Stomach (tissue), 9 donors: ENCODE measurements around the gene ACOT7. TPM values are rescaled to one million over a fixed set of nuclear protein-coding genes. Genes with fewer than 3 reads are reported as not detected.
"Not testable (repeated sequence)": the region's sequence is repeated elsewhere in the genome, so short reads cannot be mapped to it uniquely, and the experiment has no call there.

Experiments used
- DNase-seq, 2 donors: peaks; one replicate each; pipeline versions ENCODE4 v3.0.0 to v3.0.0-alpha.2; 2013 to 2019
- H3K27ac ChIP-seq, 5 donors: fragments of 200-600 bp in 4 of 5; sonication (generic) in 4 of 5; one replicate each; pipeline ENCODE4 v1.5.1; 2013 to 2019; ENCODE audit warnings: mild to moderate bottlenecking in 1 of 5, moderate library complexity in 1 of 5
- H3K27me3 ChIP-seq, 3 donors: fragments of 200-600 bp; sonication (generic); one replicate each; pipeline ENCODE4 v1.5.1; 2017 to 2019; ENCODE audit warnings: mixed run types in 1 of 3
- H3K36me3 ChIP-seq, 4 donors: fragments of 200-600 bp; sonication (generic); 1 replicate in 3 of 4; 2 replicates in 1 of 4; pipeline ENCODE4 v1.5.1; 2016 to 2019
- H3K4me1 ChIP-seq, 4 donors: fragments of 200-600 bp; sonication (generic); one replicate each; pipeline ENCODE4 v1.5.1; 2016 to 2019
- H3K4me3 ChIP-seq, 4 donors: fragments of 200-600 bp; sonication (generic) in 3 of 4; one replicate each; pipeline ENCODE4 v1.5.1; 2016 to 2019; ENCODE audit warnings: mild to moderate bottlenecking in 1 of 4
- H3K9me3 ChIP-seq, 4 donors: fragments of 200-600 bp; sonication (generic); one replicate each; pipeline ENCODE4 v1.5.1; 2016 to 2019
- CTCF ChIP-seq, 7 experiments: fragments of 450-650 bp in 4 of 7; fragments of 200-600 bp in 3 of 7; sonication (generic) in 3 of 7; IDR thresholded peaks; one replicate each; pipeline ENCODE4 v1.5.1; 2016 to 2019; ENCODE audit warnings: antibody characterized with exemption in 7 of 7, control low read depth in 2 of 7, mild to moderate bottlenecking in 1 of 7
- EP300 ChIP-seq: sonication (generic); formaldehyde crosslinking; IDR thresholded peaks from one replicate; pipeline ENCODE4 v1.6.1; 2017; ENCODE audit warnings: antibody characterized with exemption
- POLR2A ChIP-seq, 4 donors: fragments of 450-650 bp; IDR thresholded peaks; one replicate each; pipeline ENCODE4 v1.6.1; 2016; ENCODE audit warnings: antibody characterized with exemption in 4 of 4, control low read depth in 2 of 4, mild to moderate bottlenecking in 1 of 4, moderate library complexity in 1 of 4
- POLR2AphosphoS5 ChIP-seq, 3 donors: sonication (generic); formaldehyde crosslinking; IDR thresholded peaks; one replicate each; pipeline ENCODE4 v1.6.1; 2016; ENCODE audit warnings: antibody characterized with exemption in 3 of 3
- WGBS, 5 donors: extraction: QIAGEN DNeasy Blood & Tissue Kit in 3 of 5; methylation state at CpG; one replicate each; pipeline versions ENCODE4 v1.1.5 to v1.1.7; 2013 to 2018; 5-methylcytosine and 5-hydroxymethylcytosine counted together
- intact Hi-C: fragments of 100-400 bp; cut with DNase I; formaldehyde crosslinking; loops from one replicate; pipeline ENCODE4 v1.15.1; 2023; ENCODE audit warnings: low total_unique reads
- polyA plus RNA-seq, 3 donors: library from polyadenylated mRNA; stranded (reverse); fragments of 200-250 nt; gene quantifications; one replicate each; pipeline ENCODE4 v1.2.3, GENCODE V29; 2013
- total RNA-seq, 5 donors: library from RNA; depleted of rRNA; stranded (reverse); fragments of >200 nt; gene quantifications; one replicate each; pipeline versions ENCODE4 v1.1.0 to v1.2.3, GENCODE V29; 2014 to 2016
- donor health status: healthy with polysubstance abuse.
- donor health status: Bipolar disorder and iron deficiency.
- donor health status: healthy.

ACOT7 gene
- total and polyA plus RNA-seq, 8 donors, result 9.4 to 69.8 (median 19.4) TPM; not detected in 1

- H3K4me1 ChIP-seq, result peaks cover 0 to 14% (median 0%) of the 10 kb centered on the region in 4 donors
- intact Hi-C loops, result no loop called here
- H3K4me3 ChIP-seq, result no peak overlapping the region
- peak in 1 of 2 donors; percentile 62 for DNase-seq
- no peaks in the 10 kb centered on the region for H3K27me3 ChIP-seq
- H3K27ac ChIP-seq, result peak overlapping the region in 2 of 5 donors; percentile 17 to 56
- no peak for TF ChIP-seq CTCF (IDR thresholded peaks at IDR 0.05)
- TF ChIP-seq EP300, result no peak
- no peak for TF ChIP-seq POLR2A (IDR thresholded peaks at IDR 0.05)
- no peak for TF ChIP-seq POLR2AphosphoS5 (IDR thresholded peaks at IDR 0.05)
- 53 to 71% (median 63%) methylated on average over 6 of the region's 6 CpGs for WGBS, 5 donors
- H3K9me3 ChIP-seq, result no peaks in the 10 kb centered on the region
- H3K36me3 ChIP-seq, result peaks cover 31 to 64% (median 62%) of the 10 kb centered on the region in 4 donors
These were observed 170.9 kb downstream of the ACOT7 start for GRCh38 chr1:6222636-6223035.

- TF ChIP-seq CTCF (IDR thresholded peaks at IDR 0.05) (no peak), EP300 (no peak), POLR2AphosphoS5 (IDR thresholded peaks at IDR 0.05) (no peak), POLR2A (IDR thresholded peaks at IDR 0.05) (no peak)
- Histone ChIP-seq H3K36me3 (peaks cover 27 to 61% (median 49%) of the 10 kb centered on the region in 4 donors), H3K4me1 (peaks cover 0 to 14% (median 0%) of the 10 kb centered on the region in 4 donors), H3K27me3 (no peaks in the 10 kb centered on the region), H3K27ac (no peak overlapping the region), H3K4me3 (no peak overlapping the region), H3K9me3 (no peaks in the 10 kb centered on the region)
- intact Hi-C loops, result no loop called here
- no peak for DNase-seq
- WGBS, 5 donors, result 78 to 94% (median 94%) methylated on average over 12 of the region's 12 CpGs
These were observed 172.3 kb downstream of the ACOT7 start for GRCh38 chr1:6221210-6221784.

- Histone ChIP-seq H3K36me3 (peaks cover 22 to 61% (median 42%) of the 10 kb centered on the region in 4 donors), H3K27me3 (no peaks in the 10 kb centered on the region), H3K9me3 (no peaks in the 10 kb centered on the region), H3K4me3 (no peak overlapping the region), H3K4me1 (peaks cover 0 to 14% (median 0%) of the 10 kb centered on the region in 4 donors), H3K27ac (no peak overlapping the region)
- intact Hi-C loops, result no loop called here
- TF ChIP-seq POLR2AphosphoS5 (IDR thresholded peaks at IDR 0.05) (no peak), EP300 (no peak), CTCF (IDR thresholded peaks at IDR 0.05) (no peak), POLR2A (IDR thresholded peaks at IDR 0.05) (no peak)
- DNase-seq, result no peak
- 56 to 77% (median 65%) methylated on average over 7 to 8 of the region's 8 CpGs for WGBS, 5 donors
These were observed 173.3 kb downstream of the ACOT7 start for GRCh38 chr1:6220236-6220635.

GRCh38 chr1:6219641-6220040, 173.9 kb downstream of the ACOT7 start:
- intact Hi-C loops, H3K27me3 ChIP-seq: not testable (repeated sequence)
- peaks cover 16 to 55% (median 36%) of the 10 kb centered on the region in 4 donors for H3K36me3 ChIP-seq

More at GRCh38 chr1:6219641-6220040, 173.9 kb downstream of the ACOT7 start:
- H3K9me3 ChIP-seq, H3K4me3 ChIP-seq, DNase-seq, H3K27ac ChIP-seq: not testable (repeated sequence)
- H3K4me1 ChIP-seq, result peaks cover 0 to 14% (median 0%) of the 10 kb centered on the region in 4 donors
- 76 to 90% (median 87%) methylated on average over 11 of the region's 11 CpGs for WGBS, 5 donors
